CD4-positive, alpha-beta T cell (primary cell): ENCODE data around the gene POU2F1. TPM values are rescaled to one million over a fixed set of nuclear protein-coding genes. Genes with fewer than 3 reads are reported as not detected.

Source experiments
- ATAC-seq: fragments of 200-7000 bp; cut with Tn5 transposase; one replicate; pipeline ENCODE4 v1.10.0; 2022; ENCODE audit warnings: mild to moderate bottlenecking; ENCODE audit not compliant: poor library complexity
- CTCF ChIA-PET: fragments of 350-600 bp; sonication (Branson Sonifier 250); formaldehyde crosslinking; loops from one replicate; lab custom pipeline; 2021; ENCODE audit warnings: antibody characterized with exemption, inconsistent platforms; lab: Charles Lee
- POLR2A ChIA-PET: fragments of 350-600 bp; sonication (Branson Sonifier 250); formaldehyde crosslinking; loops from one replicate; lab custom pipeline; 2021; ENCODE audit warnings: antibody characterized with exemption, inconsistent platforms; lab: Charles Lee
- DNase-seq, 14 experiments: peaks; one replicate each; pipeline ENCODE4 v3.0.0-alpha.2; 2013 to 2020; ENCODE audit warnings: mixed read lengths in 2 of 14
- H3K27ac ChIP-seq, 2 donors: one replicate each; pipeline versions ENCODE4 v1.5.1 to v1.7.0; 2013; ENCODE audit warnings: low read length in 2 of 2, low read depth in 1 of 2, mild to moderate bottlenecking in 1 of 2
- H3K27me3 ChIP-seq, 2 experiments: 1 replicate in 1 of 2; 2 replicates in 1 of 2; pipeline versions ENCODE4 v1.6.1 to v1.7.0; 2013; ENCODE audit warnings: low read length in 2 of 2, control low read depth in 1 of 2, mild to moderate bottlenecking in 1 of 2, moderate library complexity in 1 of 2; ENCODE audit not compliant: insufficient read depth in 2 of 2, control insufficient read depth in 1 of 2
- H3K36me3 ChIP-seq: one replicate; pipeline ENCODE4 v1.6.1; 2013; ENCODE audit warnings: low read length, control low read depth; ENCODE audit not compliant: insufficient read depth
- H3K4me1 ChIP-seq: one replicate; pipeline ENCODE4 v1.6.1; 2013; ENCODE audit warnings: low read length, control low read depth; ENCODE audit not compliant: insufficient read depth
- H3K4me3 ChIP-seq: one replicate; pipeline ENCODE4 v1.5.1; 2013; ENCODE audit warnings: mild to moderate bottlenecking, low read length, moderate library complexity
- H3K9me3 ChIP-seq, 2 experiments: 1 replicate in 1 of 2; 2 replicates in 1 of 2; pipeline versions ENCODE4 v1.6.1 to v1.7.0; 2013; ENCODE audit warnings: low read length in 2 of 2, mild to moderate bottlenecking in 2 of 2, control low read depth in 1 of 2, moderate library complexity in 1 of 2; ENCODE audit not compliant: control insufficient read depth in 1 of 2, insufficient read depth in 1 of 2
- H3K27ac Mint-ChIP-seq: one replicate; pipeline ENCODE4 v1.8.0; 2020; ENCODE audit warnings: mixed read lengths
- H3K27me3 Mint-ChIP-seq: one replicate; pipeline ENCODE4 v1.8.0; 2021; ENCODE audit warnings: mixed read lengths
- H3K36me3 Mint-ChIP-seq: one replicate; pipeline ENCODE4 v1.8.0; 2021; ENCODE audit warnings: low read depth, mixed read lengths
- H3K4me1 Mint-ChIP-seq: one replicate; pipeline ENCODE4 v1.8.0; 2021; ENCODE audit warnings: low read depth, mixed read lengths
- H3K4me3 Mint-ChIP-seq: one replicate; pipeline ENCODE4 v1.8.0; 2020; ENCODE audit warnings: mild to moderate bottlenecking, mixed read lengths
- H3K9me3 Mint-ChIP-seq: one replicate; pipeline ENCODE4 v1.8.0; 2020; ENCODE audit warnings: mixed read lengths
- CTCF ChIP-seq: fragments of 200-600 bp; IDR thresholded peaks from one replicate; pipeline ENCODE4 v1.8.0; 2022; ENCODE audit warnings: antibody characterized with exemption, mild to moderate bottlenecking
- intact Hi-C, 2 experiments: fragments of 100-400 bp; cut with DNase I in 1 of 2; cut with micrococcal nuclease in 1 of 2; formaldehyde crosslinking; loops; one replicate each; pipeline versions ENCODE4 v1.15.1 to v1.9.0; 2023 to 2025; cut with DNase I, micrococcal nuclease
- total RNA-seq, 174 experiments: library from RNA in 2 of 174; stranded (reverse) in 2 of 174; gene quantifications; one replicate each; pipeline ENCODE4 v1.2.3 and lab custom pipeline; 2021 to 2026

The POU2F1 gene
- total RNA-seq, 2 experiments from 2014 or later = 27.0 to 28.6 TPM

- no peaks in the 10 kb centered on the region for H3K27me3 ChIP-seq
- Mint-ChIP-seq H3K27me3 (no peaks in the 10 kb centered on the region), H3K36me3 (peaks cover 88% of the 10 kb centered on the region), H3K4me1 (peaks cover 93% of the 10 kb centered on the region), H3K4me3 (peak overlapping the region; percentile 79), H3K9me3 (no peaks in the 10 kb centered on the region), H3K27ac (peak overlapping the region; percentile 100)
- no peak overlapping the region for H3K4me3 ChIP-seq
- ATAC-seq (no peak), DNase-seq (peak in 1 of 14 experiments; percentile 8)
- H3K9me3 ChIP-seq = no peaks in the 10 kb centered on the region
- H3K4me1 ChIP-seq = peaks cover 73% of the 10 kb centered on the region
- TF ChIP-seq CTCF = no peak
- intact Hi-C loops = no loop called here
- H3K36me3 ChIP-seq = peaks cover 51% of the 10 kb centered on the region
- ChIA-PET POLR2A (interaction anchor here (1.0 to 8.0 kb wide), 8 partner anchors 9 to 246 kb away, joined by 3 to 78 read pairs (median 7); partner anchors contain the start of gene POU2F1), CTCF (interaction anchor here (0.6 to 1.7 kb wide), 5 partner anchors 10 to 198 kb away, joined by 3 to 4 read pairs (median 3); partner anchors contain the start of gene CREG1)
- peak overlapping the region in 1 of 2 donors; percentile 30 for H3K27ac ChIP-seq
Observed at GRCh38 chr1:167465743-167466142, 245.1 kb downstream of the POU2F1 start.

GRCh38 chr1:167467126-167467710 is 246.5 kb downstream of the POU2F1 start:
- Histone ChIP-seq H3K27ac (peak overlapping the region; percentile 3 to 46), H3K27me3 (no peaks in the 10 kb centered on the region), H3K4me1 (peaks cover 66% of the 10 kb centered on the region), H3K4me3 (no peak overlapping the region), H3K9me3 (no peaks in the 10 kb centered on the region), H3K36me3 (peaks cover 40% of the 10 kb centered on the region)
- TF ChIP-seq CTCF = no peak
- Mint-ChIP-seq H3K27me3 (no peaks in the 10 kb centered on the region), H3K4me1 (peaks cover 93% of the 10 kb centered on the region), H3K4me3 (peak overlapping the region; percentile 44), H3K9me3 (no peaks in the 10 kb centered on the region), H3K36me3 (peaks cover 80% of the 10 kb centered on the region), H3K27ac (peak overlapping the region; percentile 100)
- POLR2A ChIA-PET = interaction anchor here (0.7 to 8.0 kb wide), 8 partner anchors 11 to 247 kb away, joined by 3 to 78 read pairs (median 6); no protein-coding TSS in a partner anchor
- DNase-seq (peak in 2 of 14 experiments; percentile 34), ATAC-seq (peak; percentile 55)
- CTCF ChIA-PET = interaction anchor here (1.1 to 1.7 kb wide), 4 partner anchors 9 to 199 kb away, joined by 3 to 4 read pairs (median 4); partner anchors contain the start of gene CREG1
- intact Hi-C loops = no loop called here

GRCh38 chr1:167467752-167468151 is 247.1 kb downstream of the POU2F1 start:
- Histone ChIP-seq H3K4me1 (peaks cover 66% of the 10 kb centered on the region), H3K36me3 (peaks cover 35% of the 10 kb centered on the region), H3K9me3 (no peaks in the 10 kb centered on the region), H3K4me3 (no peak overlapping the region), H3K27ac (peak overlapping the region; percentile 3 to 46), H3K27me3 (no peaks in the 10 kb centered on the region)
- CTCF ChIA-PET = interaction anchor here (1.1 to 1.2 kb wide), 3 partner anchors 9 to 14 kb away, joined by 3 to 4 read pairs (median 3); no protein-coding TSS in a partner anchor
- Mint-ChIP-seq H3K4me3 (peak overlapping the region; percentile 44), H3K36me3 (peaks cover 80% of the 10 kb centered on the region), H3K27me3 (no peaks in the 10 kb centered on the region), H3K9me3 (no peaks in the 10 kb centered on the region), H3K27ac (peak overlapping the region; percentile 100), H3K4me1 (peaks cover 93% of the 10 kb centered on the region)
- intact Hi-C loops = loop anchor here in 1 of 2 experiments (2.0 kb wide), 1 partner anchor 15 kb away; no protein-coding TSS in a partner anchor
- no peak for TF ChIP-seq CTCF
- ATAC-seq = no peak
- POLR2A ChIA-PET = interaction anchor here (0.6 to 8.0 kb wide), 13 partner anchors 11 to 248 kb away, joined by 3 to 78 read pairs (median 5); partner anchors contain the start of gene CD247
- DNase-seq = no peak
